Liver (tissue), 3 donors: ENCODE measurements around the gene HSPA1B.

Source experiments
- CTCF ChIP-seq: fragments of 150-350 bp; IDR thresholded peaks from 2 replicates; pipeline ENCODE4 v1.5.1; 2017; ENCODE audit warnings: improper control_type of control experiment, low read depth, low read length; ENCODE audit not compliant: missing input control
- GABPA ChIP-seq, 2 donors: IDR thresholded peaks in 1 of 2; conservative IDR thresholded peaks in 1 of 2; 2 replicates each; pipeline ENCODE4 v1.6.1; 2016; ENCODE audit warnings: antibody characterized with exemption in 2 of 2, mild to moderate bottlenecking in 1 of 2, moderate library complexity in 1 of 2
- JUND ChIP-seq, 2 donors: IDR thresholded peaks; 2 replicates each; pipeline ENCODE4 v1.6.1; 2016; ENCODE audit warnings: antibody characterized with exemption in 2 of 2
- RAD21 ChIP-seq, 2 donors: IDR thresholded peaks; 2 replicates each; pipeline ENCODE4 v1.6.1; 2016; ENCODE audit warnings: antibody characterized with exemption in 2 of 2, mild to moderate bottlenecking in 2 of 2
- RXRA ChIP-seq, 2 donors: IDR thresholded peaks; 2 replicates each; pipeline ENCODE4 v1.6.1; 2017 to 2018; ENCODE audit warnings: antibody characterized with exemption in 2 of 2, mild to moderate bottlenecking in 1 of 2
- SP1 ChIP-seq: IDR thresholded peaks from 2 replicates; pipeline ENCODE4 v1.6.1; 2018; ENCODE audit warnings: antibody characterized with exemption, mild to moderate bottlenecking
- YY1 ChIP-seq: IDR thresholded peaks from 2 replicates; pipeline ENCODE4 v1.6.1; 2016; ENCODE audit warnings: antibody characterized with exemption, mild to moderate bottlenecking
- TF ChIP-seq, protein P1 (sequence below): IDR thresholded peaks from 2 replicates; pipeline ENCODE4 v1.6.1; 2016; ENCODE audit warnings: antibody characterized with exemption
- donor health status: healthy.
- donor health status: healthy.

GRCh38 chr6:31794866-31795615 lies 32.5 kb upstream of the HSPA1B start:
- no peak for TF ChIP-seq CTCF
- no peak for TF ChIP-seq YY1
- TF ChIP-seq RAD21 (IDR thresholded peaks at IDR 0.05) = no peak
- TF ChIP-seq, protein P1, sequence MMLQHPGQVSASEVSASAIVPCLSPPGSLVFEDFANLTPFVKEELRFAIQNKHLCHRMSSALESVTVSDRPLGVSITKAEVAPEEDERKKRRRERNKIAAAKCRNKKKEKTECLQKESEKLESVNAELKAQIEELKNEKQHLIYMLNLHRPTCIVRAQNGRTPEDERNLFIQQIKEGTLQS = no peak
- TF ChIP-seq SP1 = no peak
- TF ChIP-seq JUND (IDR thresholded peaks at IDR 0.05) = no peak
- no peak for TF ChIP-seq RXRA (IDR thresholded peaks at IDR 0.05)
- TF ChIP-seq GABPA (IDR thresholded peaks at IDR 0.05 in 1 of 2, conservative IDR thresholded peaks at IDR 0.05 in 1 of 2) = no peak
